Endothelial cell of umbilical vein (primary cell): Measurements from ENCODE around the gene LAD1.

Experiments used
- EZH2 ChIP-seq: IDR thresholded peaks from 2 replicates; pipeline ENCODE4 v1.6.1; 2012; ENCODE audit warnings: borderline replicate concordance, low read depth, mild to moderate bottlenecking, moderate library complexity, low read length, inconsistent platforms; ENCODE audit not compliant: severe bottlenecking
- FOS ChIP-seq: IDR thresholded peaks from 2 replicates; pipeline ENCODE4 v1.6.1; 2011; ENCODE audit warnings: mild to moderate bottlenecking, low read length, moderate library complexity, borderline replicate concordance; ENCODE audit not compliant: insufficient read depth
- JUN ChIP-seq: IDR thresholded peaks from 2 replicates; pipeline ENCODE4 v1.6.1; 2011; ENCODE audit warnings: borderline replicate concordance, low read depth; ENCODE audit not compliant: insufficient read length, insufficient read depth
- POLR2A ChIP-seq: IDR thresholded peaks from 2 replicates; pipeline ENCODE4 v1.6.1; 2012; ENCODE audit warnings: low read depth, mild to moderate bottlenecking, control low read depth, low read length
- POLR2AphosphoS5 ChIP-seq: IDR thresholded peaks from 2 replicates; pipeline ENCODE4 v1.6.1; 2012; ENCODE audit warnings: low read depth, mild to moderate bottlenecking, control low read depth, low read length, moderate library complexity; ENCODE audit not compliant: insufficient read depth
- TF ChIP-seq, protein P1 (sequence below), 2 donors: IDR thresholded peaks; 1 replicate in 1 of 2; 2 replicates in 1 of 2; pipeline ENCODE4 v1.5.1; 2011; ENCODE audit warnings: low read length in 2 of 2, mild to moderate bottlenecking in 2 of 2, moderate library complexity in 2 of 2, control low read depth in 1 of 2, inconsistent platforms in 1 of 2, low read depth in 1 of 2; ENCODE audit not compliant: insufficient read depth in 1 of 2; ENCODE audit errors: extremely low read depth in 1 of 2
- TF ChIP-seq, protein P2 (sequence below): IDR thresholded peaks from 2 replicates; pipeline ENCODE4 v1.6.1; 2011; ENCODE audit not compliant: insufficient read depth, insufficient read length

DNA sequence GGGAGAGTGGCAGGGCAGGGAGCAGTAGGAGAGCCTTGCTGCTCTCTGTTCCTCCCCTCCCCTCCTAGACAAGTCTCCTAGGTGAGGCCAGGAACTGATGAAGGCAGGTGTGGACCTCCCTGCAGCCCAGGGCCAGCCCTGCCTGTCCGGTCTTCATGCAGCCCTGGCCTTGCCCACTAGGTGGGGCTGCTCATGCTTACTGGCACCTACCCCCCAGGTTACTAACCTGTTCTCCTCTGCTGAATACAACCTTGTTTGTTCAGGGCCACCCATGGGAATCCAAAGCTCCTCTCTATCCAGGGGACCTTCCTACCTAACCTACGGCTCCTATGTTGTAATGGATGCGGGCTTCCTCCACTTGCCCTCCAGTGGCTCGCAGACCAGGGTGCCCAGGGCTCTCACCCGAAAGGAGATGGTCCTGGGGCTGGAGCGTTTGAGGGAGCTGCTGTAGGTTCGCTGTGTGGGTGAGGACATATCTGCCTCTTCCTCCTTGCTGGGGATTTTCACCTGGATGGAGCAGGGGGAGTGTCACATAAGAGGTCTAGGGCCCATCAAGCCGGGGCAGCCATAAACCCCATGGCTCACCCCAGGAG, 13.7 kb downstream of the LAD1 start:
- TF ChIP-seq POLR2A (no peak), EZH2 (no peak), JUN (no peak), FOS (no peak), POLR2AphosphoS5 (no peak)
- TF ChIP-seq, protein P1, sequence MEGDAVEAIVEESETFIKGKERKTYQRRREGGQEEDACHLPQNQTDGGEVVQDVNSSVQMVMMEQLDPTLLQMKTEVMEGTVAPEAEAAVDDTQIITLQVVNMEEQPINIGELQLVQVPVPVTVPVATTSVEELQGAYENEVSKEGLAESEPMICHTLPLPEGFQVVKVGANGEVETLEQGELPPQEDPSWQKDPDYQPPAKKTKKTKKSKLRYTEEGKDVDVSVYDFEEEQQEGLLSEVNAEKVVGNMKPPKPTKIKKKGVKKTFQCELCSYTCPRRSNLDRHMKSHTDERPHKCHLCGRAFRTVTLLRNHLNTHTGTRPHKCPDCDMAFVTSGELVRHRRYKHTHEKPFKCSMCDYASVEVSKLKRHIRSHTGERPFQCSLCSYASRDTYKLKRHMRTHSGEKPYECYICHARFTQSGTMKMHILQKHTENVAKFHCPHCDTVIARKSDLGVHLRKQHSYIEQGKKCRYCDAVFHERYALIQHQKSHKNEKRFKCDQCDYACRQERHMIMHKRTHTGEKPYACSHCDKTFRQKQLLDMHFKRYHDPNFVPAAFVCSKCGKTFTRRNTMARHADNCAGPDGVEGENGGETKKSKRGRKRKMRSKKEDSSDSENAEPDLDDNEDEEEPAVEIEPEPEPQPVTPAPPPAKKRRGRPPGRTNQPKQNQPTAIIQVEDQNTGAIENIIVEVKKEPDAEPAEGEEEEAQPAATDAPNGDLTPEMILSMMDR (IDR thresholded peaks at IDR 0.05; ENCODE audit: extremely low read depth in 1 of 2, insufficient read depth in 1 of 2, low read depth in 1 of 2, low read length in 2 of 2): peak; percentile 83 to 92
- TF ChIP-seq, protein P2, sequence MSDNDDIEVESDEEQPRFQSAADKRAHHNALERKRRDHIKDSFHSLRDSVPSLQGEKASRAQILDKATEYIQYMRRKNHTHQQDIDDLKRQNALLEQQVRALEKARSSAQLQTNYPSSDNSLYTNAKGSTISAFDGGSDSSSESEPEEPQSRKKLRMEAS: no peak
